GM23338 (cell line): ENCODE data around the gene RNASET2. TPM values are rescaled to one million over a fixed set of nuclear protein-coding genes. Genes with fewer than 3 reads are reported as not detected.

Experiments used
- ATAC-seq: fragments of 200-7000 bp; cut with Tn5 transposase; 3 replicates; pipeline ENCODE4 v1.9.1; 2020
- DNase-seq: peaks from one replicate; pipeline ENCODE4 v3.0.0-alpha.2; 2015; ENCODE audit warnings: low spot score
- H2AFZ ChIP-seq: fragments of 200-600 bp; sonication (generic); 2 replicates; pipeline ENCODE4 v1.8.0; 2016; ENCODE audit warnings: antibody characterized with exemption, mild to moderate bottlenecking, moderate library complexity
- H3F3A ChIP-seq: fragments of 200-600 bp; sonication (generic); replicated peaks from 2 replicates; pipeline ENCODE4 v1.8.0; 2017; ENCODE audit warnings: antibody characterized with exemption, mixed run types, low read depth
- H3K27ac ChIP-seq: fragments of 200-600 bp; sonication (generic); 2 replicates; pipeline ENCODE4 v1.6.1; 2016; ENCODE audit warnings: low read depth
- H3K27me3 ChIP-seq: fragments of 200-600 bp; sonication (generic); 2 replicates; pipeline ENCODE4 v1.8.0; 2016; ENCODE audit warnings: mild to moderate bottlenecking, mixed run types, moderate library complexity; ENCODE audit not compliant: insufficient read depth
- H3K36me3 ChIP-seq: fragments of 200-600 bp; sonication (generic); 2 replicates; pipeline ENCODE4 v1.8.0; 2016; ENCODE audit warnings: mild to moderate bottlenecking; ENCODE audit not compliant: insufficient read depth
- H3K4me1 ChIP-seq: fragments of 200-600 bp; sonication (generic); 2 replicates; pipeline ENCODE4 v1.8.0; 2016; ENCODE audit warnings: mild to moderate bottlenecking, moderate library complexity; ENCODE audit not compliant: insufficient read depth
- H3K4me2 ChIP-seq: fragments of 200-600 bp; sonication (generic); 2 replicates; pipeline ENCODE4 v1.7.1; 2017; ENCODE audit warnings: mixed run types
- H3K4me3 ChIP-seq: fragments of 200-600 bp; sonication (generic); 2 replicates; pipeline ENCODE4 v1.6.1; 2016; ENCODE audit warnings: mixed run types
- H3K79me2 ChIP-seq: fragments of 200-600 bp; sonication (generic); replicated peaks from 2 replicates; pipeline ENCODE4 v1.8.0; 2017; ENCODE audit warnings: mild to moderate bottlenecking; ENCODE audit not compliant: insufficient read depth
- H3K9me2 ChIP-seq: fragments of 200-600 bp; sonication (generic); 2 replicates; pipeline ENCODE4 v1.8.0; 2017; ENCODE audit not compliant: insufficient read depth
- H4K20me1 ChIP-seq: fragments of 200-600 bp; sonication (generic); replicated peaks from 2 replicates; pipeline ENCODE4 v1.8.0; 2017; ENCODE audit warnings: mild to moderate bottlenecking; ENCODE audit not compliant: insufficient read depth
- H3K27ac Mint-ChIP-seq: 2 replicates; pipeline ENCODE4 v1.8.0; 2020; ENCODE audit warnings: inconsistent platforms, mild to moderate bottlenecking, moderate library complexity, mixed read lengths
- H3K27me3 Mint-ChIP-seq: 3 replicates; pipeline ENCODE4 v1.8.0; 2022; ENCODE audit warnings: low read depth, mild to moderate bottlenecking, moderate library complexity, mixed read lengths, inconsistent platforms; ENCODE audit not compliant: insufficient read depth, poor library complexity
- H3K36me3 Mint-ChIP-seq: 3 replicates; pipeline ENCODE4 v1.8.0; 2021; ENCODE audit warnings: low read depth, mild to moderate bottlenecking, inconsistent platforms, moderate library complexity, mixed read lengths
- H3K4me1 Mint-ChIP-seq: 3 replicates; pipeline ENCODE4 v1.8.0; 2020; ENCODE audit warnings: mild to moderate bottlenecking, inconsistent platforms, mixed read lengths
- H3K4me3 Mint-ChIP-seq: 3 replicates; pipeline ENCODE4 v1.8.0; 2021; ENCODE audit warnings: moderate library complexity, mild to moderate bottlenecking, inconsistent platforms, mixed read lengths
- H3K9me3 Mint-ChIP-seq: 3 replicates; pipeline ENCODE4 v1.8.0; 2020; ENCODE audit warnings: moderate library complexity, mild to moderate bottlenecking, inconsistent platforms, mixed read lengths
- CREB1 ChIP-seq: fragments of 250-450 bp; sonication (Bioruptor Pico); IDR thresholded peaks from 2 replicates; pipeline ENCODE4 v1.5.0; 2020; ENCODE audit warnings: low read depth, mild to moderate bottlenecking, moderate library complexity
- JUNB ChIP-seq: IDR thresholded peaks from one replicate; pipeline ENCODE4 v1.6.1; 2016; ENCODE audit warnings: antibody characterized with exemption; ENCODE audit not compliant: unreplicated experiment
- POLR2AphosphoS5 ChIP-seq: IDR thresholded peaks from 2 replicates; pipeline ENCODE4 v1.6.1; 2016; ENCODE audit warnings: antibody characterized with exemption, low read depth
- STAT1 ChIP-seq: IDR thresholded peaks from one replicate; pipeline ENCODE4 v1.6.1; 2016; ENCODE audit warnings: antibody characterized with exemption; ENCODE audit not compliant: unreplicated experiment
- ZNF331 ChIP-seq: fragments of 250-450 bp; sonication (Bioruptor Pico); IDR thresholded peaks from 2 replicates; pipeline ENCODE4 v1.5.0; 2020; ENCODE audit warnings: low read depth, mild to moderate bottlenecking, moderate library complexity
- ZNF462 ChIP-seq: fragments of 250-450 bp; sonication (Bioruptor Pico); IDR thresholded peaks from 2 replicates; pipeline ENCODE4 v1.5.0; 2020; ENCODE audit warnings: mild to moderate bottlenecking, moderate library complexity
- polyA plus RNA-seq: library from polyadenylated mRNA; unstranded; fragments of >200 nt; fragmentation: Nextera tagmentation; extraction: Ambion mirVana; gene quantifications from 2 replicates; pipeline ENCODE4 v1.2.1, GENCODE V29; 2016
- total RNA-seq: library from RNA; depleted of rRNA; stranded (reverse); fragments of >200 nt; shearing (Covaris generic); gene quantifications from 2 replicates; pipeline ENCODE4 v1.2.3, GENCODE V29; 2014

The RNASET2 gene
- total and polyA plus RNA-seq, 2 experiments from 2014 or later: 40.5 to 62.8 TPM

DNA sequence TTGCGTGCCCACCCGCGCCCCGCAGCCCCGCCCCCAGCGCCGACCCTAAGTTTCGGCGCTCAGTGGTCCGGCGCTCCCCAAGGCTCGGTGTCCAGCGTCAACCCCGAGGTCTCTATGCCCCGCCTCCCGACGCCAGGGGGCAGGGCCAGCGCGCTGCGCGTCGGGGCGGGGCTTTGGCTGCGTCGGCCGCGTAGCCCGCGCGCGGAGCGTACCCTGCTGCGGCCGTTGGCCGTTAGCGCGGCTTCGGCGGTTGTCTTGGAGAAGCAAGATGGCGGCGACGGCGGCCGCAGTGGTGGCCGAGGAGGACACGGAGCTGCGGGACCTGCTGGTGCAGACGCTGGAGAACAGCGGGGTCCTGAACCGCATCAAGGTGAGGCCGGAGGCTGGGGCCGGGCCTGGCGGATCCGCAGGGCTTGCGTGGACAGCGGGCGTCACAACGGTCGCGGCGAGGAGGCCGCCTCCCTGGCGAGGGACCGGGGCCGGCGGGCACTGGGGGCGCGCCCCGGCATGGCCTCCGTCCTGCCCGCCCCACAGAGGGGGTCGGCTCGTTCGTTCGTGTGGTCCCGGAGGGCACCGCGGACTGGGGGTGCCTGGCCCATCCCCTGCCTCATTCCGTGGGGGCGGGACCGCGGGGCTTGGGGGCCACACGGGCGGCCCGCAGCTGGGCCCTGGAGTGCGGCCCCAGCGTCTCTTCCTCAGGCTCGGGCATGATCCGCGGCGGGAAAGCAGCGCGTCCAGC is 43.0 kb upstream of the RNASET2 start, which contains the start of gene CEP43:
CEP43 (plus strand) TSS at position 253 of the 739 bp plus-strand sequence; CDS start at position 269, 16 bp downstream.
- no peaks in the 10 kb centered on the region for H3K9me2 ChIP-seq
- Mint-ChIP-seq H3K9me3 (no peaks in the 10 kb centered on the region), H3K27ac (peak within 1 kb of the TSS; percentile 87), H3K27me3 (peaks cover 3% of the 10 kb centered on the region), H3K4me1 (peaks cover 24% of the 10 kb centered on the region), H3K4me3 (peak within 1 kb of the TSS; percentile 90), H3K36me3 (peaks cover 46% of the 10 kb centered on the region)
- H3K27ac ChIP-seq: no peak within 1 kb of the TSS
- H3K27me3 ChIP-seq: no peaks in the 10 kb centered on the region
- TF ChIP-seq POLR2AphosphoS5: peak; percentile 69
- TF ChIP-seq ZNF331 (CRISPR knock-in tag): no peak
- peak; percentile 77 for TF ChIP-seq CREB1 (CRISPR knock-in tag)
- no peak for TF ChIP-seq STAT1
- H4K20me1 ChIP-seq: peaks cover 16% of the 10 kb centered on the region
- peak within 1 kb of the TSS; percentile 92; the same call in 1 of the 2 replicates for H2AFZ ChIP-seq
- H3K4me1 ChIP-seq: peaks cover 6% of the 10 kb centered on the region
- peak within 1 kb of the TSS; percentile 75 for H3K4me3 ChIP-seq
- peaks cover 3% of the 10 kb centered on the region; the same call in 1 of the 2 replicates for H3K36me3 ChIP-seq
- H3F3A ChIP-seq: peaks cover 5% of the 10 kb centered on the region; the same call in 1 of the 2 replicates
- H3K79me2 ChIP-seq: peaks cover 78% of the 10 kb centered on the region
- DNase-seq: peak; percentile 96
- ATAC-seq: peak; percentile 87
- peak within 1 kb of the TSS; percentile 90 for H3K4me2 ChIP-seq

- H3F3A ChIP-seq: peaks cover 5% of the 10 kb centered on the region; the same call in 1 of the 2 replicates
- peak overlapping the region; percentile 90 for H3K4me2 ChIP-seq
- peak; percentile 34 for ATAC-seq
- H3K4me1 ChIP-seq: peaks cover 6% of the 10 kb centered on the region
- H3K9me2 ChIP-seq: no peaks in the 10 kb centered on the region
- Mint-ChIP-seq H3K4me1 (peaks cover 29% of the 10 kb centered on the region), H3K4me3 (peak overlapping the region; percentile 90), H3K27me3 (peaks cover 3% of the 10 kb centered on the region), H3K36me3 (peaks cover 46% of the 10 kb centered on the region), H3K27ac (no peak overlapping the region), H3K9me3 (no peaks in the 10 kb centered on the region)
- peak overlapping the region; percentile 43; the same call in 1 of the 2 replicates for H2AFZ ChIP-seq
- H3K36me3 ChIP-seq: no peaks in the 10 kb centered on the region; the same call in 1 of the 2 replicates
- peak overlapping the region; percentile 75 for H3K4me3 ChIP-seq
- DNase-seq: peak; percentile 60
- H4K20me1 ChIP-seq: peaks cover 15% of the 10 kb centered on the region
- no peak overlapping the region for H3K27ac ChIP-seq
- no peak for TF ChIP-seq JUNB
- TF ChIP-seq POLR2AphosphoS5: peak; percentile 87
- H3K79me2 ChIP-seq: peaks cover 78% of the 10 kb centered on the region
- H3K27me3 ChIP-seq: no peaks in the 10 kb centered on the region
Measured at GRCh38 chr6:166998256-166999144, 42.1 kb upstream of the RNASET2 start.

DNA sequence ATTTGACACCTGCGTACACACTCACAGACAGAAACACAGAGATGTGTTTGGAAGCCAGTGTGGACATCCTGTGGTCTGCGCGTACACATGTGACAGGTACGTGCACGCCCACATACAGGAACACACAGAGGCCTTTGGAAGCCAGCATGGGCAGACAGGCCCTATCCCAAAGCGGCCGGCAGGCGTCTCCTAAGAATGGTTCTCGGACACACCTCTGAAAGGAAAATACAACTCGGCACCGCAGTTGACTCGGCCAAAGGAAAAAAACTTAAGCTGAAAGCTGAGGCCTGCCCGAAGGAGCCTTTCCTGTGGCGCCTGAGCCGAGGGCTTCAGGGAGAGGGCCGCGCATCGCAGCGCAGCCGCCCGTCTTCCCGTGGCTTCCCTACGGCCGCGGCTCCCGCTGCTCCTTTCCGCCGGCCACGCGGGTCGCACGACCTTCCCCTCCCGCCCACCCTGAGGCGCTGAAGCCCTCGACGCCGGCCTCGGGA is 41.5 kb upstream of the RNASET2 start:
- Histone ChIP-seq H3K27me3 (no peaks in the 10 kb centered on the region), H3K4me1 (peaks cover 6% of the 10 kb centered on the region), H4K20me1 (peaks cover 12% of the 10 kb centered on the region), H3K4me2 (peak overlapping the region; percentile 90), H3K9me2 (no peaks in the 10 kb centered on the region), H3K79me2 (peaks cover 80% of the 10 kb centered on the region), H3K4me3 (peak overlapping the region; percentile 75), H3F3A (peaks cover 5% of the 10 kb centered on the region; the same call in 1 of the 2 replicates), H3K36me3 (no peaks in the 10 kb centered on the region; the same call in 1 of the 2 replicates), H2AFZ (no peak overlapping the region), H3K27ac (no peak overlapping the region)
- DNase-seq: peak; percentile 84
- Mint-ChIP-seq H3K36me3 (peaks cover 51% of the 10 kb centered on the region), H3K4me3 (peak overlapping the region; percentile 75), H3K4me1 (peaks cover 30% of the 10 kb centered on the region), H3K27ac (no peak overlapping the region), H3K27me3 (peaks cover 3% of the 10 kb centered on the region), H3K9me3 (no peaks in the 10 kb centered on the region)
- ATAC-seq: peak; percentile 27
- TF ChIP-seq ZNF462 (CRISPR knock-in tag): no peak
